ENCODE data around the gene PPA2.

DNA sequence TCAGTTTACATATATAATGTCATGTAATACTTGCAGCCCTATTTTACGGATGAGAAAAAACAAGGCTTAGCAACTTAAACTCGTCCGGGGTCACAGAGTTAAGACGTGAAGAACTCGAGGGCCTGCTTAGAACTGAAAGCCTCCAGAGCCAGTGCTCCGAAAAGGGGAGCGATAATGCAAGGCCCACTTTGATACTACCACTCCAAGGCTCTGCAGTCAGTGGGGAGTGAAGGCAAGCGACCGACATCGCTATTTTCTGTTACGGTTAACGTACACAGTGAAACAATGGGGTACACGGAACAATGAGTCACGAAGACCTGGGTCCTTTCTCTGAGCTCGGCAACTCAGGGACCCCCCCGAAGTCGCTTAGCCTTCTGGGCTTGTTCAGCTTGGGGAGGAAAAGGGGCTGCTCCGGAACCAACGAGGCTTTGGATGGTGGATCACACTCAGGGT is 965 bp downstream of the PPA2 start:
- TF ChIP-seq, protein P1, sequence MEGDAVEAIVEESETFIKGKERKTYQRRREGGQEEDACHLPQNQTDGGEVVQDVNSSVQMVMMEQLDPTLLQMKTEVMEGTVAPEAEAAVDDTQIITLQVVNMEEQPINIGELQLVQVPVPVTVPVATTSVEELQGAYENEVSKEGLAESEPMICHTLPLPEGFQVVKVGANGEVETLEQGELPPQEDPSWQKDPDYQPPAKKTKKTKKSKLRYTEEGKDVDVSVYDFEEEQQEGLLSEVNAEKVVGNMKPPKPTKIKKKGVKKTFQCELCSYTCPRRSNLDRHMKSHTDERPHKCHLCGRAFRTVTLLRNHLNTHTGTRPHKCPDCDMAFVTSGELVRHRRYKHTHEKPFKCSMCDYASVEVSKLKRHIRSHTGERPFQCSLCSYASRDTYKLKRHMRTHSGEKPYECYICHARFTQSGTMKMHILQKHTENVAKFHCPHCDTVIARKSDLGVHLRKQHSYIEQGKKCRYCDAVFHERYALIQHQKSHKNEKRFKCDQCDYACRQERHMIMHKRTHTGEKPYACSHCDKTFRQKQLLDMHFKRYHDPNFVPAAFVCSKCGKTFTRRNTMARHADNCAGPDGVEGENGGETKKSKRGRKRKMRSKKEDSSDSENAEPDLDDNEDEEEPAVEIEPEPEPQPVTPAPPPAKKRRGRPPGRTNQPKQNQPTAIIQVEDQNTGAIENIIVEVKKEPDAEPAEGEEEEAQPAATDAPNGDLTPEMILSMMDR (conservative IDR thresholded peaks at IDR 0.05; ENCODE audit: low read depth in 2 of 2) = no peak
- TF ChIP-seq, protein P2, sequence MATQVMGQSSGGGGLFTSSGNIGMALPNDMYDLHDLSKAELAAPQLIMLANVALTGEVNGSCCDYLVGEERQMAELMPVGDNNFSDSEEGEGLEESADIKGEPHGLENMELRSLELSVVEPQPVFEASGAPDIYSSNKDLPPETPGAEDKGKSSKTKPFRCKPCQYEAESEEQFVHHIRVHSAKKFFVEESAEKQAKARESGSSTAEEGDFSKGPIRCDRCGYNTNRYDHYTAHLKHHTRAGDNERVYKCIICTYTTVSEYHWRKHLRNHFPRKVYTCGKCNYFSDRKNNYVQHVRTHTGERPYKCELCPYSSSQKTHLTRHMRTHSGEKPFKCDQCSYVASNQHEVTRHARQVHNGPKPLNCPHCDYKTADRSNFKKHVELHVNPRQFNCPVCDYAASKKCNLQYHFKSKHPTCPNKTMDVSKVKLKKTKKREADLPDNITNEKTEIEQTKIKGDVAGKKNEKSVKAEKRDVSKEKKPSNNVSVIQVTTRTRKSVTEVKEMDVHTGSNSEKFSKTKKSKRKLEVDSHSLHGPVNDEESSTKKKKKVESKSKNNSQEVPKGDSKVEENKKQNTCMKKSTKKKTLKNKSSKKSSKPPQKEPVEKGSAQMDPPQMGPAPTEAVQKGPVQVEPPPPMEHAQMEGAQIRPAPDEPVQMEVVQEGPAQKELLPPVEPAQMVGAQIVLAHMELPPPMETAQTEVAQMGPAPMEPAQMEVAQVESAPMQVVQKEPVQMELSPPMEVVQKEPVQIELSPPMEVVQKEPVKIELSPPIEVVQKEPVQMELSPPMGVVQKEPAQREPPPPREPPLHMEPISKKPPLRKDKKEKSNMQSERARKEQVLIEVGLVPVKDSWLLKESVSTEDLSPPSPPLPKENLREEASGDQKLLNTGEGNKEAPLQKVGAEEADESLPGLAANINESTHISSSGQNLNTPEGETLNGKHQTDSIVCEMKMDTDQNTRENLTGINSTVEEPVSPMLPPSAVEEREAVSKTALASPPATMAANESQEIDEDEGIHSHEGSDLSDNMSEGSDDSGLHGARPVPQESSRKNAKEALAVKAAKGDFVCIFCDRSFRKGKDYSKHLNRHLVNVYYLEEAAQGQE (IDR thresholded peaks at IDR 0.05; ENCODE audit: unreplicated experiment) = no peak
